GM18907 (cell line): ENCODE measurements around the gene DNAH14.

Experiments used
- ATAC-seq: cut with Tn5 transposase; IDR thresholded peaks from one replicate; pipeline ENCODE4 v1.9.1; 2021; ENCODE audit warnings: mild to moderate bottlenecking, moderate library complexity; ENCODE audit not compliant: unreplicated experiment

DNAH14 gene

GRCh38 chr1:225445639-225446594, 516.4 kb downstream of the DNAH14 start:
- ATAC-seq, result no peak

DNA sequence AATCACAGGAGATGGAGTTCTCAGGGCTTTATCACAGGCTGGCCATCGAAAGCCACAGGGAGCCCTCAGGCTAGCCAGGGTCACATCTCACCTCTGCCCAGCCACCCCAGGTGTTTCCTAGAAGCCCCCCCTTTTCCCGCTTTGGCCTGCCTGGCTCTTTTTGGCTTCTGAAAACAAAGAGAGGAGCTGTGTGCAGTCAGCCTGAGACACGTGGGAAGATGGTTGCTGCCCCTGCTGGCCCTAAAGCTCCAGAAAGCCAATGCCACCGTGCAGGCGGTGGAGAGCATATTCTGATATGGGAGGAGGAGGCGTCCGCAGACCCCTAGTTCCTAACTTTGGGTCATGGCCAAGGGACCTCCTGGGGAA, 517.1 kb downstream of the DNAH14 start:
- ATAC-seq, result no peak

GRCh38 chr1:225446981-225447615, 517.6 kb downstream of the DNAH14 start:
- no peak for ATAC-seq

DNA sequence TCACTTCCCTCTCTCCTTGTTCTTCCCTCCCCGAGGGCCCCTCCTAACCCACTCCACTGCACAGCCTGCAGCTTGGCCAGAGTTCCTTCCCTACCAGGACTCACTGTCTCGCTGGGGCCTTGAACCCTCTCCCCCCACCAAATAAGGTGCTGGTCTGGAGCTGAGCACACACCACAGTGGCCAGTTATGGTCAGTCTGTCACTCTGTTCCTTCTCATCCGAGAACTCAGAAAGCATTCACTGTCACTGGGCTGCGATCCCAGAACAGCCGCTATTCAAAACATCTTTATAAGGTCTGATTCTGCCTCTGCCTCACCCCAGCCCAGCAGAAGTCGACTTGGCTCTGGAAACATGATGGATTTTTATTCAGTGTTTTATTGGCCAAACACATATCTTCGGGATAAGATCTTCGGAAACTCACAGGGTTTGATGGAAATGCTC, 518.2 kb downstream of the DNAH14 start:
- no peak for ATAC-seq

DNA sequence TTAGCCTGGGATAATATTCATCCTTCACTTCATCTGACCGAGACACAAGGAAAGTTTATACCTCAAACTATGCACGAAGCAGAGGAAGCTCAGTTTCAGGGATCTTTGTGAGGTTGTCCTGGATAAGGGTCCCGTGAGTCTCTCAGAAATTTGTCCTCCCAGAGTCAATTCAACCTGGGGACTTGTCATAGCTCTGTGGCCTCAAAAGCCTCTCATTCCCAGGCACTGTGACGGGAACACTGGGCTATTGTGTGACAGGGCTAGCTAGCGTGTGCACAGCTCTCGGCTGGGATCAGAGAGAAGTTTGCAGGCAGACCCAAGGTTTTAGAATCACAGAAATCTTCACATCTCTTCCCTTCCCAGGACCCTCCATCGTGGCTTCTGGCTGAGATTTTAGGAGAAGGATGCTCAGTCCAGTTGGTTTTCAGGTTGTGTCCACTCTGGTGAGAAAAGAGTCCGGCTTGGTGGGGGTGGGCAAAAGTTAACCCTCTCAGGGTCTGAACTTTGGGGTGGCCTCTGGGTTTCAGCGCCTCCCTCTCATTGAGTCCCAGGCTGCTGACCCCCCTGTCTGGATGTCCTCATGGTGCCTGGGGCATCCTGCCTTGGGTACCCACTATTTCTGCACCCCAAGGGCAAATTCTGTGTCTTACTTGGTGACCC, 518.8 kb downstream of the DNAH14 start:
- ATAC-seq, result no peak
